GM18861 (cell line): ENCODE data around the gene DLGAP4.

Source experiments
- ATAC-seq: cut with Tn5 transposase; IDR thresholded peaks from one replicate; pipeline ENCODE4 v1.9.1; 2021; ENCODE audit not compliant: unreplicated experiment

DLGAP4 gene

GRCh38 chr20:36525620-36526365, 219.7 kb downstream of the DLGAP4 start:
- ATAC-seq, result no peak

GRCh38 chr20:36526521-36527011, 220.4 kb downstream of the DLGAP4 start:
- ATAC-seq, result no peak

DNA sequence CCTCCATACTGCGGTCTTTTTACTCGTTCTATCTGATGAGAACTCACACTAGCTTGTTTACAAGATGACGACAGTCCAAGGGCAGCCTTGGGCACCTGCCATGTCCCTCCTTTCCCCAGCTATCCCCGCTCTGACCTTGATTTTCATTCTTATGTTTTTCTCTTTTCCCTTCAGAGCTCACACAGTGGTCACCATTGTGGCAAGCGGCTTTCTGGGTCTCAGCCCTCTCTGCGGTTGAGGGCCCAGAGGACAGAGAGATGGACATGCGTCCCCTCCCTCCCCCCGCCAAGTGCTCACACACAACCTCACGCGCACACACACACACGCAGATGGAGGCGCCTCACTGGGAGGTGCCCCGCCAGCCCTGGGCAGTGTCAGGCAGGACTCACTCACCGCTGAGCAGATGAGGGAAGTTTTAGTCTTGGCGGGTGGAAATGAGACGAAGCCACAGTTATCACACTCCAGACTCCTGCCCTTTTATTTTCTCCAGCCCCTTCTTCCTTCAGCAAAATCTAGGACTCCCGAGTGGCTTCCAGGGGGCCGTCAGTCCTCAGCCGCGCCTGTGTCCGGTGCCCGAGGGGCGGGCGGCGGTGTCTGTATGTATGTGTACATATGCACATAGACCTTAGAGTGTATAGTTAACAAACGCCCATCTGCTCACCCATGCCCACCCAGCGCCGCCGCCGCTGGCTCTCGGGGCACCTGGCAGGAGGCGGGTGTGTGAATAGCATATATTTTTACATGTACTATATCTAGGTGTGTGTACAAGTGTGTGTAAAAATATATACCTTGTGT, 221.4 kb downstream of the DLGAP4 start:
- no peak for ATAC-seq

GRCh38 chr20:36528176-36528874, 222.2 kb downstream of the DLGAP4 start:
- ATAC-seq, result no peak

- no peak for ATAC-seq
These were observed 222.8 kb downstream of the DLGAP4 start for GRCh38 chr20:36528875-36529417.

- no peak for ATAC-seq
These were observed 226.2 kb downstream of the DLGAP4 start for GRCh38 chr20:36532388-36532787.

GRCh38 chr20:36532822-36533221, 226.7 kb downstream of the DLGAP4 start:
- no peak for ATAC-seq

GRCh38 chr20:36538026-36538722, 232.0 kb downstream of the DLGAP4 start:
- ATAC-seq, result no peak

- no peak for ATAC-seq
These were observed 234.5 kb downstream of the DLGAP4 start for GRCh38 chr20:36540551-36541211.

DNA sequence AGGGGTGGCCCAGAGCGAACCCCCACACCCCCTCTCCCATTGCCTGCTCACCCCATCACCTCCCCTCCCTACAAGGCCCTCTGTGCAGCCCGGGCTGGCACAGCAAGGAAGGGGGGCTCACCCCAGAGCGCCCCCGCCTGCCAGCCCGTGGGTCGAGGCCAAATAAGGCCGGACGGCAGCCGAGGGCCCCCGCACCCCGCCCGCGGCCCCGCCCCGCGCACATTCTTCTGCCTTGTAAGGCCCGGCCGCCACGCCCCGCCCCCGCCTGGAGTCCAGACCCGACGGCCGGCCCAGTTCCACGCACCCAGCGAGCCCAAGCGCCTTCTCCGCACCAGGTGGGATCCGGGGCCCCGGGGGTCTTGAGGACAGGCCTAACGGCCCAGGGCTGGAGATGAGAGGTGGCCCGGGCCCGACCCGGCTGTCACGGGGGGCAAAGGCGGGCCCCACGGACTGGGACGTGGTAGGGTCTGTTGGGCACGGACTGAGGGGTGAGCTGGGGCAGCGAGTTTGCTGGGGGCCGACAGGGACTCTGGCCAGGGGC, 235.2 kb downstream of the DLGAP4 start, which contains the start of gene MYL9:
MYL9 (plus strand) TSS at position 293 of the 541 bp plus-strand sequence. CDS start 3,366 bp downstream, outside the sequence.
- ATAC-seq, result no peak

DNA sequence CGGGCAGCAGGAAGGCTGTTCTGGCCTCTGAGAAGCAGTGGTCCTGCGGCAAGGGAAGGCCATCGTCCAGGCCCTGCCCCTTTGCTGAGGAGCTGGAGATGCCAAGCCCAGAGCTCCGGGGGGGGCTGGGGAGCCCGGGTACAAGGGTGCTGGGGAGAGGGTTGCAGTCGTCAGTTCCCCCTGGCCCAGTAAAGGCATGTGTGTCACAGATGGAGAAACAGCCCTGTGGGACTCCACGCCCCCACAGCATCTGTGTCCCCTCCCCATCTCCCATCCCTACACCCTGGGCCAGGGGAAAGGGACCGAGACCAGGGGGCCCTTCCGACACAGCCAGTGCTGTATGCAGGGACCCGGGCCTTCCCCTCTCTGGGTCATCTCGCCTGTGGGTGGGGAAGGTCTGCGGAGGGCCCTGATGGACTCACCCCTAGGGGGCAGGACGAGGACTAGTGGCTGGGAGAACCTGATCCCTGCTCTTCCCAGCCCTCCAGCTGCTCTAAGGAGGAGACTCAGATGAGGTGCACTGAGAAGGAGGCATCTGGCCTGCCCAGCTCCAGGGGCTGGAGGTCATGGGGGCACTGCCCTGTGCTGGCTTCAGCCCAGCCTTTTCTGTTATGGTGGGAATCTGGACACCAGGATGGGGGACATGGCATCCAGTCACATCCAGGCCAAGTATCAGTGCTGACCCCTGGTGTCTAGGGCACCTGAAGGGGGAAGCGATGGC, 235.8 kb downstream of the DLGAP4 start:
- no peak for ATAC-seq

- ATAC-seq, result no peak
These were observed 236.5 kb downstream of the DLGAP4 start for GRCh38 chr20:36542516-36543183.

DNA sequence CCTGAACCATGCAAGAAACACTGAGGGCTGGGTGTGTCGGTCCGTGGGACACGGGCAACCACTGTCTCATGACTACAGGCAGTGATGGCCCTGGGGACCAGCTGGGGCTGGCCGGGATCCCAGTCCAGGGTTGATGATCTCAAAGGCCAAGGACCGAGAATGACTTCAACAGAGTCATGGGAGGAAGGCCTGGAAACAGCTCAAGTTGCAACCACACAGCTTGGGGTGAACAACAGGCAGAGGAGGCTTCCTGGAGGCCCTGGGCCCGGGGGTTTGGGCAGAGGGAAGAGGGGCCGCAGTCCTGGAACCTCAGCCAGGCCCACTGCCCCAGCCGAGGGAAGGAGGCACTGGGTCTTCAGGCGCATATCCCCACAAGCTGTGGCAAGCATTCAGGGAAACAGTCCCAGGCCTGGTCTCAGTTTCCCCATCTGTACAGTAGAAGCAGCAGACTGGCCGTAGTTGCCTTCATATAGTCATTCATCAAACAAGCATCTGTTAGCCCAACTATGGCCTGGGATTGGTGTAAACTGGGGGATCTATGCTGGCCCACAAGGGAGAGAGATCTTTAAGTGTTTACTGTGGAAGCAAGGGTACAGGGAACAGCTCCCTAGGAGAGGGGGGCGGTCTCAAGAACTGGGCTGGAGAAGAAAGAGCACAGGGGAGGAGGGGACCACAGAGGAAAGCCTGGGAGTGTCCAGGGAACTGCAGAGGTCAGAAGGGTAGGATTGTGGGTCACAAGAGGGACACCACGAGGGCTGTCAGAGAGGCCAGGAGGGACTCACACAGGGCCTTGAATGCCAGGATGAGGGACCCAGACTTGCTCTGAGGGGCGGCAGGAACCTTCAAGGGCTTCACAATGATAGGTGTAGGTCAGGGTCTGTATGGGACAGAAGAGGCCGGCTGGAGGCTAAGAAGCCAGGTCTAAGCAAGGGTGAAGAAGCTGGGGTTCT, 237.3 kb downstream of the DLGAP4 start:
- no peak for ATAC-seq

DNA sequence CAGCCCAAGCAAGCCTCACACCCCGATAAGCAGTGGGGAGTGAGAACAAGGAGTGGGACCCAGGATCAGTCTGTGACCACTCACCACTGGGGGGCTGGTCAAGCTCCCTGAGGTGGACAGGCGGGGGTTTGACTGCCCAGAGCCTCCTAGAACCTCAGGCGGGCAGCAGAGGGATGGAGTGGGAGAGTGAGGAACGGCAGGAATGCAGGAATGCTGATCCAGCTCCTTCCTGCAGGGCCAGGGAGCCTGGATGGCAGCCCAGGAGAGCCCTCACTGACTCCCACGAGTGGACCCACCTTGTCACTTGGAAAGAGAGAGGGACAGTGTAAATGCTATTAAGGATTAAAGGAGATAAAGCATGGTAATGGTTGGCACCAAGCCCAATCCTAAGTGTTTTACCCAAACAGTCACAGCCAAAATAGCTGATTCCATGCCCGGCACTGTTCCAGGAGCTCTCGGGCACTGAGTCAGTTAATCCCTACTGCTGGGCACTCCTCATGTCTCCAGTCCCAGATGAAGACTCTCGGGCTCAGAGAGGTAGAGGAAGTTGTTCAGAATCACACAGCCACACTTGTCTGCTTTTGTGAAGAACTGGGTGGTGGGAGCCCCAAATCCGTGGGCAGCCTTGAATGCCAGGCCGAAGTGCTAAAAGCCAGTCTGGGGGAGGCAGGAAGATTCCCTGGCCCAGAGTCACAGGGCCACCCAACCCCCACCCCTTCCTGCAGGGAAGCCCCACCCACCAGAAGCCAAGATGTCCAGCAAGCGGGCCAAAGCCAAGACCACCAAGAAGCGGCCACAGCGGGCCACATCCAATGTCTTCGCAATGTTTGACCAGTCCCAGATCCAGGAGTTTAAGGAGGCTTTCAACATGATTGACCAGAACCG, 238.2 kb downstream of the DLGAP4 start:
- no peak for ATAC-seq

DNA sequence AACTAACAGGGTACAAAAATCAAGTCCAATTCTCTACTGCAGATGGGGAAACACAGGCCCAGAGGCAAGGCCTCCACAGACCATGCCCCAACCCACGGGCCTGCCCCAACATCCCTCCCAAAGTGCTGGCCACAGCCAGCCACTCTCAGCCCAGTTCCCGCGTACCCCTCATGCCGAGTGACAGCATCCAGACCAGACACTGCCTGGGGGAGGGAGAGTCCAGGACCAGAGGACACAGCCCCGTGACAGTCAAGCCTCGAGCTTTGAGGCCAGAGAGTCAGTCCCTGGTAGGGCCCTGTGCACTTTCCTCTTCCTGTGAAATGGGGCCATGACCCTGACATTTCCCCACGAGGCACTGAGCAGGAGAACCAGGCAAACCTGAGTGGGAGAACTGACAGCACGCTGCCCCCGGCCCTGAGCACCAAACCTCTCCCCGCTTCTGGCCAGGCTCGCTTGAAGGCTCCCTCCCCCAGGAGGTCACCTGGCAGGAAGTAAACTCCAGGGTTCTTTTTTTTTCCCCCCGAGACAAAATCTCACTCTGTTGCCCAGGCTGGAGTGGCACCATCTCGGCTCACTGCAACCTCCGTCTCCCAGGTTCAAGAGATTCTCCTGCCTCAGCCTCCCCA, 240.1 kb downstream of the DLGAP4 start:
- ATAC-seq, result no peak
